GM12864 (cell line): ENCODE data around the gene CCDC7.
"Not testable (repeated sequence)": the region's sequence is repeated elsewhere in the genome, so short reads cannot be mapped to it uniquely, and the experiment has no call there.

Experiments
- DNase-seq: peaks from one replicate; pipeline ENCODE4 v3.0.0-alpha.2; 2011; ENCODE audit warnings: low read depth
- H3K4me3 ChIP-seq: 2 replicates; pipeline ENCODE4 v1.5.1; 2011; ENCODE audit warnings: mild to moderate bottlenecking, low read depth, low read length, control low read depth
- TF ChIP-seq, protein P1 (sequence below): IDR thresholded peaks from 2 replicates; pipeline ENCODE4 v1.5.1; 2011; ENCODE audit warnings: low read depth, mild to moderate bottlenecking, moderate library complexity, low read length, control low read depth, inconsistent platforms; ENCODE audit errors: missing control alignments

CCDC7 gene

DNA sequence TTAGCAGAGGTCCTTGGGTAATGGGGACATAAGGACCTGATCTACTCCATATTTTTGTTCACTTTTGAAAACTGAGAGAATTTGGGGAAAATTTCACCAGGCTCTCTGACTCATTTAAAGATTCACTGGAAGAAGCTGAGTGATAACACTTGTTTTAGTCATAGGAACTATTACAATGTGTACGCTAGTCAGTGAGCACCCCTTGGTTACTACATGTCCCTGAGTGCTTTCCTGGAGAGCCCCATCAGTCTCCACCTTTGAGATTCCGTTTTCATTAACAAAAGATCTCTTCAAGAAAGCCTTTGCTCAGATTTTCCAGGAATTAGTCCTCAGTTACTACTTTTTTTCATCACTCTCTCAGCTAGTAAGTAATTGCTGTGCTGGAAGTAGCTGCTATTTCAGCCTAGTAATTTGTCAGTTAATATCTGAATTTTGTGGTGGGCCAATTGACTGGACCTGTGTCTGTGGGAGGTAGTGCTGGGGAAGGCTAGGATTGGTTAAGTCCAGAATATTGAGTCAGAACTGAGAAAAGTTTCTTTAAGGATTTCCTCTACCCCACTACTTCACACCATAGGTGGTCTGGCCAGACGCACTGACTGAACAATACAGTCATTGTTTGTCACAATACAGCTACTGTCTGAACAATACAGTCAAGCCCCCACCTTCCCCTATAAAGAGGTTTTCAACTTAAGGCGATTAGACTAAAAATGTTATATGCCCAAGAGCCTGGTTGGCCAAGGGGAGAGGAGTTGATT is 235.0 kb downstream of the CCDC7 start:
- TF ChIP-seq, protein P1, sequence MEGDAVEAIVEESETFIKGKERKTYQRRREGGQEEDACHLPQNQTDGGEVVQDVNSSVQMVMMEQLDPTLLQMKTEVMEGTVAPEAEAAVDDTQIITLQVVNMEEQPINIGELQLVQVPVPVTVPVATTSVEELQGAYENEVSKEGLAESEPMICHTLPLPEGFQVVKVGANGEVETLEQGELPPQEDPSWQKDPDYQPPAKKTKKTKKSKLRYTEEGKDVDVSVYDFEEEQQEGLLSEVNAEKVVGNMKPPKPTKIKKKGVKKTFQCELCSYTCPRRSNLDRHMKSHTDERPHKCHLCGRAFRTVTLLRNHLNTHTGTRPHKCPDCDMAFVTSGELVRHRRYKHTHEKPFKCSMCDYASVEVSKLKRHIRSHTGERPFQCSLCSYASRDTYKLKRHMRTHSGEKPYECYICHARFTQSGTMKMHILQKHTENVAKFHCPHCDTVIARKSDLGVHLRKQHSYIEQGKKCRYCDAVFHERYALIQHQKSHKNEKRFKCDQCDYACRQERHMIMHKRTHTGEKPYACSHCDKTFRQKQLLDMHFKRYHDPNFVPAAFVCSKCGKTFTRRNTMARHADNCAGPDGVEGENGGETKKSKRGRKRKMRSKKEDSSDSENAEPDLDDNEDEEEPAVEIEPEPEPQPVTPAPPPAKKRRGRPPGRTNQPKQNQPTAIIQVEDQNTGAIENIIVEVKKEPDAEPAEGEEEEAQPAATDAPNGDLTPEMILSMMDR: no peak
- no peak for DNase-seq
- H3K4me3 ChIP-seq: no peak overlapping the region

DNA sequence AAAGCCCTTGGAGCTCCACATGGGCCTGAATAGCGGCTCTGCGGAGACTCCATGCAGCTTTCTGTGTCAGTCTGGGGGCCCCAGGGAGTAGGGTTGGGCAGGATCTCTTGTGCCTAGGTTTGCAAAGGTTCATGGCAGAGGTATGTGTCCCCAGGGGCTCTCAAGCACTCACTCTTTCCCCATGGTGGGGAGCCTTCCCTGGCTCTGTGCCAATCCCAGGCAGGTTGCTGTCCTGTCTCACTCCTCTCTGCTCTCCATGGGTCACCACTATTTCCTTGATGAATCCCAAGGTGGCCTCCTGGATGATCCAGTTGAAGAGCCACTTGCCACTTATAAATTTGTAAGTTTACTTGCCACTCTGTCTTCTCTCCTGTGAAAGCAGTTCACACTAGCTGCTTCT is 238.4 kb downstream of the CCDC7 start:
- DNase-seq: no peak

DNA sequence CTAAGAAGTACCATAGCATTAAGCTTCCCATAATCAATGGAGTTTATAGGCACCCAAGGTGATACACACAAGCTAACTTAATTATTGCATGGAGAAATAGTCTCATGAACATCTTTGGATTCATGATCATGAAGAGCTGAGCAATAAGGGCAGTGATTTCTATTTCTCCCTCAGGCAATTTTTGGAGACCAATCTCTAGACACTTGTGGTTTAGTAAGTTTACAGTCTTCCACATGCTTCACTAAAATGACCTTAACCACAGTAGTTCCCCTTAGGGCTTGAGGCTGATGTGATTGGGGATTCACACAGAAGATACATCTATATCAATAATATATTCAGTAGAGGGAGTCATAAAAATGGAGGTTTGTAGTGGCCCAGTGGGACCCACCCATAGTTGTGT is 241.2 kb downstream of the CCDC7 start:
- TF ChIP-seq, protein P1: no peak
- no peak for DNase-seq

More for the DNA sequence above, 238.4 kb downstream of the CCDC7 start:
- no peak overlapping the region for H3K4me3 ChIP-seq
- TF ChIP-seq, protein P1: no peak

DNA sequence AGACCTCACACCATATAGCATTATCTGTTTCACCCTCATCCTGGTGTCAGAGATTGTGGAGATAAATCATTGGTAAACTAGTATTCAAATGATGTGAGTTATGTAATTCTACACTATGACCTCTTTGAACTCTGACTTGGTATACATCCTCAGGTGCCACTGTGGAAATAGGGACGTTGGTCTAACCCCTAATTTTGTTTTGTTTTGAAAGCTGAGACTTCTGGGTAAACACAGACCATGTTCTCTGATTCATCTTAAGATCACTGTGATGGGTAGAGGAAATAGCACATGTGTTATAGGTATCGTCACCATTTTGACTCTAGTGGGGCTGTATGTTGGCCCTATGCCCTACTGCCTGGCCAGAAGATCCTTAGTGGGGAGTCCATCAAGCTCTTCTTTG is 241.6 kb downstream of the CCDC7 start:
- H3K4me3 ChIP-seq: no peak overlapping the region
- TF ChIP-seq, protein P1: no peak
- no peak for DNase-seq

More for the DNA sequence above, 241.2 kb downstream of the CCDC7 start:
- H3K4me3 ChIP-seq: no peak overlapping the region

DNA sequence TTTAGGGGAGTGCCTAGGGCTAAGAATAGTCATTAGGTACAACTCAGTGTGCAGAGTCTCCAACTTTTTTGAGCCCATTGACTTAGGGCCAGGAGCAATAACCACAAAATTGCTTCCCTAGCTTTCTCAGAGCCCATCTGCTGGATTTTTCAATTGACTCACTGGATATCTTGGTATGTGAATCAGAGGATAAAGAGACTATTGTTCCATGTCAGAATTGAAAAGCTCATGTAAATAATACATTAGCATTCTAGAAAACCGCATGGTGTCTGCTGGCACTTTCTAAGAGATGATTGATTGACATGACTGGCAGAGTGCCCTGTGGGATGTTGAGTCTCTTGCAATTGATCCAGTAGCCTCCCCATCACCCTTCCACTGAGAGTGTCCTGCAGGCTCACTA is 246.2 kb downstream of the CCDC7 start:
- no peak for DNase-seq
- H3K4me3 ChIP-seq: no peak overlapping the region
- TF ChIP-seq, protein P1: no peak

DNA sequence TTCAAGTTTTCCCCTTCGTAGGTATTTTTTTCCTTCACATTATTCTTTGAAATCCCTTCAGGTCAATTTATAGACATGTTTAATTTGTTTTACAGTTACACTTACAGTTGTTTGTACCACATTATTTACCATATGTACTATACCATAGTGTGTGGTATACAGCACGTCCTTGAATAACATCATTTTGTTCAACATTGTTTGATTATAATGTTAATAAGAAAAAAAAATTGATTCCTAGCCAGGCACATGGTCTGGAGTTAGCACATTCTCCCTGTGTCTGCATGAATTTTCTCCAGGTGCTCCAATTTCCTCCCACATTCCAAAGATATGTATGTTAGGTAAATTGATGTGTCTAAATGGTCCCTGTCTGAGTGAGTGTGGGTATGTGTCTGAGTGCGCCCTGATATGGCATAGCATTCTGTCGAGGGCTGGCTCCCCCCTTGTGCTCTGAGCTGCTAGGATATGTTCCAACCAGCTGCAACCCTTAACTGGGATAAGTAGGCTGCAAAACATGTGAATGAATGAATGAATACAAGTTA is 247.6 kb downstream of the CCDC7 start:
- TF ChIP-seq, protein P1: no peak
- H3K4me3 ChIP-seq: no peak overlapping the region
- no peak for DNase-seq

DNA sequence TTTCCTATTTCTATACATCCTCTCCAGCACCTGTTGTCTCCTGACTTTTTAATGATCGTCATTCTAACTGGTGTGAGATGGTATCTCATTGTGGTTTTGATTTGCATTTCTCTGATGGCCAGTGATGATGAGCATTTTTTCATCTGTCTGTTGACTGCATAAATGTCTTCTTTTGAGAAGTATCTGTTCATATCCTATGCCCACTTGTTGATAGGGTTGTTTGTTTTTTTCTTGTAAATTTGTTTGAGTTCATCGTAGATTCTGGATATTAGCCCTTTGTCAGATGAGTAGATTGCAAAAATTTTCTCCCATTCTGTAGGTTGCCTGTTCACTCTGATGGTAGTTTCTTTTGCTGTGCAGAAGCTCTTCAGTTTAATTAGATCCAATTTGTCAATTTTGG is 253.7 kb downstream of the CCDC7 start:
- not testable (repeated sequence) for DNase-seq, H3K4me3 ChIP-seq
